GM12891 (cell line): ENCODE measurements around the gene ATG7.
"Not testable (repeated sequence)": the region's sequence is repeated elsewhere in the genome, so short reads cannot be mapped to it uniquely, and the experiment has no call there.

ENCODE experiments used
- POLR2A ChIP-seq: IDR thresholded peaks from 2 replicates; pipeline ENCODE4 v1.6.1; 2011; ENCODE audit warnings: low read depth, low read length, control low read depth
- POLR2AphosphoS5 ChIP-seq: IDR thresholded peaks from 2 replicates; pipeline ENCODE4 v1.6.1; 2011; ENCODE audit warnings: low read depth, low read length, control low read depth
- POU2F2 ChIP-seq: IDR thresholded peaks from 2 replicates; pipeline ENCODE4 v1.6.1; 2011; ENCODE audit warnings: low read depth, mild to moderate bottlenecking, control low read depth, low read length, moderate library complexity
- SPI1 ChIP-seq: IDR thresholded peaks from 2 replicates; pipeline ENCODE4 v1.6.1; 2011; ENCODE audit warnings: low read depth, low read length, control low read depth
- TAF1 ChIP-seq: IDR thresholded peaks from 2 replicates; pipeline ENCODE4 v1.6.1; 2011; ENCODE audit warnings: low read depth, low read length, control low read depth

DNA sequence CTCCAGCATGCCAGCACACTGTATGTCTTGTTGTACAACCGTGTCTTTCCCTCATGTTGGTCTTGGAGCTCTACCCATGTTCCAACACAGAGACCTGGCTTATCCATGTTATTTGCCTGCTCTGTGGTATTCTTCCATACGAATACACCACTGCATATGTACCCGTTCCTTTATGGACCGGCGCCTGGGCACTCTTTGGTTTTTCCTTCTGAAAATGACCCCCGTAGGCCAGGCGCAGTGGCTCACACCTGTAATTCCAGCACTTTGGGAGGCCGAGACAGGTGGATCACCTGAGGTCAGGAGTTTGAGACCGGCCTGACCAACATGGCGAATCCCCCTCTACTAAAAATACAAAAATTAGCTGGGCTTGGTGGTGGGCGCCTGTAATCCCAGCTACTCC lies 300.5 kb downstream of the ATG7 start:
- TF ChIP-seq POLR2A, TAF1, POLR2AphosphoS5, SPI1, POU2F2: not testable (repeated sequence)
